Bronchial epithelial cell (primary cell): Measurements from ENCODE around the gene SHISAL2B. TPM values are rescaled to one million over a fixed set of nuclear protein-coding genes. Genes with fewer than 3 reads are reported as not detected.

ENCODE experiments used
- DNase-seq: peaks from one replicate; pipeline ENCODE4 v3.0.0-alpha.2; 2010; ENCODE audit warnings: low read depth
- FAIRE-seq: peaks from 2 replicates; lab custom pipeline; 2011; peaks lifted over from hg19 to GRCh38; lab: Jason Lieb, UNC
- H3K27me3 ChIP-seq: 2 replicates; pipeline ENCODE4 v1.5.1; 2011; ENCODE audit warnings: low read length; ENCODE audit not compliant: control insufficient read depth, insufficient read depth
- H3K36me3 ChIP-seq: 2 replicates; pipeline ENCODE4 v1.5.1; 2011; ENCODE audit warnings: low read length; ENCODE audit not compliant: control insufficient read depth, insufficient read depth
- H3K4me3 ChIP-seq: 2 replicates; pipeline ENCODE4 v1.5.1; 2011; ENCODE audit warnings: mild to moderate bottlenecking, low read depth, low read length, control low read depth
- total RNA-seq: library from RNA; depleted of rRNA; stranded (reverse); fragments of >200 nt; gene quantifications from 2 replicates; pipeline ENCODE4 v1.2.1, GENCODE V29; 2014
- TF ChIP-seq, protein P1 (sequence below): IDR thresholded peaks from 2 replicates; pipeline ENCODE4 v1.5.1; 2011; ENCODE audit warnings: mild to moderate bottlenecking, moderate library complexity, low read length, control low read depth, inconsistent platforms; ENCODE audit not compliant: insufficient read depth, severe bottlenecking

SHISAL2B gene
- total RNA-seq, 1 donor from 2014 or later = not detected

DNA sequence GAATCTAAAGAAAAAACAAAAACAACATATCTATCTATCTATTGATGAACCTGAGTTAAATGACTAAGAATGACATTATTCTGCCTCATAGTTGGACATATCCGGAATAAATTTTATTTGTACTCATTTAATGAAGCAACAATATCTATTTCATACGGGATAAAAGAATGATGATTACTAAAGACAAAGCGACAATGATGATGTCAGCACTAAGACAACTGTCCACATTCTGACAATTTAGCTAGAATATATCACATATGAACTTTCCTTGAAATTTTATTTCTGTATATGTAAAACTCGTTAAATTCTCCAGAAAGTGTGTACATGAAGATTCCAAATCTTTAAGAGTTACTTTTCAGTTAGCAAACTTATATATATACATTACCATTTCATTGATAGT, 23.2 kb upstream of the SHISAL2B start:
- H3K27me3 ChIP-seq = no peaks in the 10 kb centered on the region
- FAIRE-seq (no peak), DNase-seq (no peak)
- H3K4me3 ChIP-seq = no peak overlapping the region
- no peaks in the 10 kb centered on the region for H3K36me3 ChIP-seq
- TF ChIP-seq, protein P1, sequence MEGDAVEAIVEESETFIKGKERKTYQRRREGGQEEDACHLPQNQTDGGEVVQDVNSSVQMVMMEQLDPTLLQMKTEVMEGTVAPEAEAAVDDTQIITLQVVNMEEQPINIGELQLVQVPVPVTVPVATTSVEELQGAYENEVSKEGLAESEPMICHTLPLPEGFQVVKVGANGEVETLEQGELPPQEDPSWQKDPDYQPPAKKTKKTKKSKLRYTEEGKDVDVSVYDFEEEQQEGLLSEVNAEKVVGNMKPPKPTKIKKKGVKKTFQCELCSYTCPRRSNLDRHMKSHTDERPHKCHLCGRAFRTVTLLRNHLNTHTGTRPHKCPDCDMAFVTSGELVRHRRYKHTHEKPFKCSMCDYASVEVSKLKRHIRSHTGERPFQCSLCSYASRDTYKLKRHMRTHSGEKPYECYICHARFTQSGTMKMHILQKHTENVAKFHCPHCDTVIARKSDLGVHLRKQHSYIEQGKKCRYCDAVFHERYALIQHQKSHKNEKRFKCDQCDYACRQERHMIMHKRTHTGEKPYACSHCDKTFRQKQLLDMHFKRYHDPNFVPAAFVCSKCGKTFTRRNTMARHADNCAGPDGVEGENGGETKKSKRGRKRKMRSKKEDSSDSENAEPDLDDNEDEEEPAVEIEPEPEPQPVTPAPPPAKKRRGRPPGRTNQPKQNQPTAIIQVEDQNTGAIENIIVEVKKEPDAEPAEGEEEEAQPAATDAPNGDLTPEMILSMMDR = no peak

DNA sequence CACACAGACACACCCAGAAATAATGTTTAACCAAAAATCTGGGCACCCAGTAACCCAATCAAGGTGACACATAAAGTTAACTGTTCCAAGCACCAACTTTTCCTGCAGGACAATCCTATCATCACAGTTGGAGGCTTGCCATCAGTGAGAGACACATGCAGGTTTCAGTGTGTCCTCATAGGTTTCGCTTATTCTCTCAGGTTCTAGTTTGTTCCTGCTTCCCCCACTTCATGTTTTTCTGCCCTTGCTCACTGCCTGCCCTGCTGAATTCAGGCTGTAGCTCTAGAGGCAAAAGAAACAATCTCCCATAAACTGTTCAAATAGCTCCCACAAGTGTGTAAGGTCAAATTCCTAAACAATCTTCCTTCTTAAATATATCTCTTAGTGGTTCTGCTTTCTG, 20.0 kb upstream of the SHISAL2B start:
- H3K36me3 ChIP-seq = no peaks in the 10 kb centered on the region
- TF ChIP-seq, protein P1 = no peak
- no peak overlapping the region for H3K4me3 ChIP-seq
- FAIRE-seq (no peak), DNase-seq (no peak)
- no peaks in the 10 kb centered on the region for H3K27me3 ChIP-seq

DNA sequence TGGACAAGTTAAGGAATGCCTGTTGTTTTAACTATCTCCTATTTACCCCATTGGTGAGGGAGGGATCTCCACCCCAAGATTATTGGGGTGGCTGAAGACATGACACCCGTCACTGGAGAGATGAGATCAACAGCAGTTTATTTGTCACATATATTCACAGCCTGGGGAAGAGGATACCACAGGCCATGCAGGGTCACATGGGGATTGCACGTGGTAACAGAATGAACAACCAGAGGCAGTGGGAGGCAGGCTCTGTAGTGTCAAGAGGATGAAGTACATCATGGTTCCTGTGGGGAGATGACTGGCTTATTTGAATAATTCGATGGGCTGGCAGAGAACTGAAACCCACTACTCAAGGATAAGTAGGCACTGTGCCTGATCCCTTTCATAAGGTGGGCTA, 18.6 kb upstream of the SHISAL2B start:
- Histone ChIP-seq H3K36me3 (no peaks in the 10 kb centered on the region), H3K4me3 (no peak overlapping the region)
- FAIRE-seq = peak; percentile 70

DNA sequence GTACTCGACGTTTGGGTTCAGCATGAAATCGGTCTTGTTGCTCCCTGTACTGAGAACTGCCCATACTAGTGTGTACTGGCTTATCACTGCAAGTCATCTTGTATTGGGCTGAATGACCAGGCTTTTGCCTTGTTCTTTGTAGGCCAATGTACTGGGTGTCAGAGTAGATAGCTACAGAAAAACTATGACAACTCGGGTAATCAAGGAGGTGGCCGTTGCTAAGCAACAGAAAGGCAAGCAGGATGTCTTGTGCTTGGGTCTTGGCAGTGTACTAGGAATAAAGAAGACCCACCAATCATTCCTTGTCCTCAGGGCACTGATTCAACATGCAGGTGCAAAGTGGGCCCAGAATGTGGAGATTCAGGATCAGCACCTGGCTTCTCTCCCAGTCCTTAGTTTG, 11.9 kb upstream of the SHISAL2B start:
- FAIRE-seq = peak; percentile 77
- H3K36me3 ChIP-seq = no peaks in the 10 kb centered on the region
- no peak overlapping the region for H3K4me3 ChIP-seq
- no peaks in the 10 kb centered on the region for H3K27me3 ChIP-seq
- TF ChIP-seq, protein P1 = no peak
- no peak for DNase-seq

More for the DNA sequence above, 18.6 kb upstream of the SHISAL2B start:
- H3K27me3 ChIP-seq = no peaks in the 10 kb centered on the region
- no peak for DNase-seq
- TF ChIP-seq, protein P1 = no peak

DNA sequence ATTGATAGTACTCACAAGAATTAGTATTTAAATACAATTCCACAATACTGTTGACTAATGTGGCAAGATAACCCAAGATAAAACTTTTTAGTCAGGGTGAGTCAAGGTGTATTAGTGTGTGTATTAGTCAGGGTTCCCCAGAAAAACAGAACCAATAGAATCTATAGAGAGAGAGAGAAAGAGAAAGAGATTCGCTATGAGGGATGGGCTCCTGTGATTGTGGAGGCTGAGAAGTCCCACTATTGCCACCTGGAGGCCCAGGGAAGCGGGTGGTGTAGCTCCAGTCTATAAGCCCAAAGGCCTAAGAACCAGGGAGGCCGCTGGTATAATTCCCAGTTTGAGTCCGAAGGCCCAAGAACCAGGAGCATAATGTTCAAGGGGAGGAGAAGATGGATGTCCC, 10.0 kb upstream of the SHISAL2B start:
- peak; percentile 44 for DNase-seq
- TF ChIP-seq, protein P1 = no peak
- FAIRE-seq = no peak
- H3K4me3 ChIP-seq = no peak overlapping the region
- H3K27me3 ChIP-seq = no peaks in the 10 kb centered on the region
- no peaks in the 10 kb centered on the region for H3K36me3 ChIP-seq

DNA sequence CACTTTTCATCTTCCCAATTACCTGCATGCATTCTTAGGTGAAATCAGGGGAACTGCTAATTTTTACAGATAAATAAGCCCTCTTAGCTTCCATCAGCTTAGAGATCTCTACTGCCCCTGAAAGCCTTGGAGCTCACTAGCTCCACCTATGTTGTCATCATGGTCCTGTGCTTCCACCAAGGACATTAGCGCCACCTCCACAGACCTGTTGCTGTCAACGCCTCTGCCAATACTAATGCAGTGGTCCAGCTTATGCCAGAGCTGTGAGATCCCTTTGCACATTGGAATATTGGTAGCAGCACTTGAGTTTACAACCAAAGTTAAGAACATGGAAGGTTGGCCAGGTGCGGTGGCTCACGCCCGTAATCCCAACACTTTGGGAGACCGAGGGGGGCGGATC, 7.7 kb upstream of the SHISAL2B start:
- Histone ChIP-seq H3K36me3 (no peaks in the 10 kb centered on the region), H3K27me3 (no peaks in the 10 kb centered on the region), H3K4me3 (no peak overlapping the region)
- no peak for FAIRE-seq
- TF ChIP-seq, protein P1 = no peak
- no peak for DNase-seq
